Stimulated activated CD8-positive, alpha-beta memory T cell treated with anti-CD3 and anti-CD28 coated beads, Interleukin-15, amount 100 ng/mL, for 24 hours (primary cell): ENCODE measurements around the gene CISD1.

Experiments used
- DNase-seq: peaks from one replicate; pipeline ENCODE4 v3.0.0-alpha.2; 2020; ENCODE audit warnings: low read depth

Gene CISD1

DNA sequence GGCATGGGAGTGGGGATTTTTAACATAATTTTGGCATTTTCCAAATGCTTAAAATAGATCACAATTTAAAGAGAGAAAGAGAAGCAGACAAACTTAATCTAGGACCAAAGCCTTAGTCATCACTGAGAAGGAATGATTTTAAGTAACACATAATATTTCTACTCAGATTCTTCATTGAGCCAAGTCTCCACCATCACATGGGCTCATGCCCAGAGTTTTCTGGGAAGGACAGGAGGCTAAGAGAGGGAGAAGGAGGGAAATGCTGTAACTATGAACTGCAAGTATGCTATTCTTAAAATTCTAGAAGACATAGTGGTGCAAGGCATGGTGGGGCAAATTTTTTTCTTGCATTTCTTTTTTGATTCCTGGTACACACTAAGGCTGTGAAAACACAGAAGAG lies 42.1 kb downstream of the CISD1 start:
- no peak for DNase-seq

DNA sequence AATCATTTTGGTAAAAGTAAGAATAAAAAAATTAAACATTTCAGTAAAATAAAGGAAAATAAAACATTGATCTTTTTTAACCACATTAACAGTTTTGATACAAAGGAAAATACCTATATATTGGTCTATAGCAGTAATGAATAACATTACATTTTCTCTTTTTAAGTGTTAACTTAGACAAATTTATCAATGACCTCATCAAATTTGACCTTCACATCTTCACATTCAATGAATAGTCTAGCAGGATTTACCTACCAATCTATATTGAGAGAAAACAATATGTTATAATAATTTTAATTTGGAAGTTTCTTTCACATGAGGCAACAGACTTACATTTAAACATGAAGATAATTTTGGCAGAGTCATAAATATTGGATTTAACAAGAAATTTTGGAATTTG lies 47.9 kb downstream of the CISD1 start:
- no peak for DNase-seq

- no peak for DNase-seq
Measured at GRCh38 chr10:58318346-58318745, 49.4 kb downstream of the CISD1 start.

DNA sequence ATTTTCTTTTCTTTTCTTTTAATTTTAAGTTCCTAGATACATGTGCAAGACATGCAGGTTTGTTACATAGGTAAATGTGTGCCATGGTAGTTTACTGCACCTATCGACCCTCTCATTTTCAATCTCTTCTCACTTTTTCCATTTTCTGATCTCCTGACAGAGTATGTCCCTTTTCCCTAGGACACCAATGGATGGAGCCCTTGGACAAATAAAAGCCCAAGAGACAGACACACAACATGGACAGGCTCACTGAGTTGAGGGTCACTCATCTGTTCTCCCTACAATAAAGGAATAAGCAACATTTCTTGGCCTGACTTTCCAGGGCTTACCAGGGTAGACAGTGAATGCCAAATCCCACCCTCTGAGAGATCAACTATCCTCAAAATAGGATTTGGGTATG lies 50.6 kb downstream of the CISD1 start:
- DNase-seq: no peak

DNA sequence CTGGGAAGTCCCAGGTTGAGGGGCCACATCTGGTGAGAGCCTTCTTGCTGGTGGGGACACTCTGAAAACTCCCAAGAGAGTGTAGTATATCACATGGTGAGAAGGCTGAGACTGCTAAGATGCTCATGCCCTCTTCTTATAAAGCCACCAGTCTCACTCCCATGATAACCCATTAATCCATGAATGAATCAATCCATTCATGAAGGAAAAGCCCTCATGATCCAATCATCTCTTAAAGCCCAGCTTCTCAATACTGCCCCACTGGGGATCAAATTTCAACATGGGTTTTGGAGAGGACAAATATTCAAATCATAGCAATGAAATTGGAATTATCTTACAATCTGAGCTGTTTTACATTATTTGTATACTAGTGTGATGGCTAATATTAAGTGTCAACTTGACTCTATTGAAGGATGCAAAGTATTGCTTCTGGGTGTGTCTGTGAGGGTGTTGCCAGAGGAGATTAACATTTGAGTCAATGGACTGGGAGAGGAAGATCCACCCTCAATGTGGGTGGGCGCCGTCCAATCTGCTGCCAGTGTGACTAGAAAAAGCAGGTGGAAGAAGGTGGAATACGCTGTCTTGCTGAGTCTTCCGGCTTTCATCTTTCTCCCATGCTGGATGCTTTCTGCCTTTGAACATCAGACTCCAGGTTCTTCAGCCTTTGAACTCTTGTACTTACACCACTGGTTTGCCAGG lies 51.5 kb downstream of the CISD1 start:
- DNase-seq: no peak

GRCh38 chr10:58322072-58322834 lies 53.3 kb downstream of the CISD1 start:
- DNase-seq: no peak

DNA sequence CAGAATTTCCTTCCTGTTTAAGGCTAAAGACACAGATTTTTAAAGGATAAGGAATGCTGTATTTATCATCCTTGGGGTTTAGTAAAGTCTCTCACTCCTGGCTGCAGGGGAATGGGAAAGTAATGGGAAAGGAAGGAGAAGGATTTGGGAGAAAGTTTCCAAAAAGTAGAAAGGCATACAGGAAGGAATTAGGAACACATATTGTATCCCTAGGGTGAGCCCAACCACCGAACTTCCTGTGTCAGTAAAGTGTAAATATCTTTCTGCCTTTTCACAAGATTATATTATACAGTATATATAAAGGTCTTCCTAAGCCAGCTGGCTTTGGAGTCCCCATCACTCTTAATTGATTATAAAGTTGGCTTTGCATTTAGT lies 53.9 kb downstream of the CISD1 start:
- DNase-seq: no peak

DNA sequence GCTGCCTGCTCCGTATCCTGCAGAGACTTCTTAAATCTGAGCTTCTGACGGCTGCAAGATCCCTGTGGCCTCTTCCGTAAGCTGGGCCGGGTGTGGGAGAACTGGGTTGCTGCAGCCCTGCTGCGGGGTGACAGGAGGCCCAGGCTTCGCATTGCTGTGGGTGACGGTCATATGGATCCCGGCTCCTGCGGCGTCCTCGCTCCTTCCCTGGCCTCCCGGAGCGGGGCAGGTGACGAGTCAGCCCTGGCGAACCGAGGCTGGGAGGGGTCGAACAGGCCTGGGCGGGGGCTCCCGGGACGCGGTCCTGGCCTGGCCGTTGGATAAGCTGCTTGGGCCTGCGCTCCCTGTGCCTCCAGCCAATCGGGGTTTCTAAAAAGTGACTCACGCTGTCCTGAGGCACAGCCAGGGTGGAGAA lies 58.0 kb downstream of the CISD1 start:
- DNase-seq: no peak

GRCh38 chr10:58328233-58328632 lies 59.3 kb downstream of the CISD1 start:
- DNase-seq: no peak

GRCh38 chr10:58330431-58330830 lies 61.5 kb downstream of the CISD1 start:
- no peak for DNase-seq

DNA sequence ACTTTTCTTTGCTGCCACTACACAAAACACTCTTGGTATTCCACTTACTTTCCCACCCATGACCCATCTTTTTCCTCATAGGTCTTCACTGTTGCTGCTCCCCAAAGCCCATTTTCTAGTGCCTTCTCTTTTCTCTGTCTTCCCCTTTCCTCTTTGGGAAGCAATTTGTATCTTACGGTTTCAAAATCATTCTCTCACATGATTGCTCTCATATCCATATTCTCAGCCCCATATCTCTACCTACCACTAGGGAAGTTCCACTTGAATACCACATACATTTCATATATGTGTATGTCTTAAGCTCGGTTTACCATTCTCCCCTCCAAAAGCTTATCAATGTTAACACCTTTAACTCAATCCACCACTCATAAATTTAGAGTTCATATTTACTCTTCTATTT lies 62.7 kb downstream of the CISD1 start:
- no peak for DNase-seq

DNA sequence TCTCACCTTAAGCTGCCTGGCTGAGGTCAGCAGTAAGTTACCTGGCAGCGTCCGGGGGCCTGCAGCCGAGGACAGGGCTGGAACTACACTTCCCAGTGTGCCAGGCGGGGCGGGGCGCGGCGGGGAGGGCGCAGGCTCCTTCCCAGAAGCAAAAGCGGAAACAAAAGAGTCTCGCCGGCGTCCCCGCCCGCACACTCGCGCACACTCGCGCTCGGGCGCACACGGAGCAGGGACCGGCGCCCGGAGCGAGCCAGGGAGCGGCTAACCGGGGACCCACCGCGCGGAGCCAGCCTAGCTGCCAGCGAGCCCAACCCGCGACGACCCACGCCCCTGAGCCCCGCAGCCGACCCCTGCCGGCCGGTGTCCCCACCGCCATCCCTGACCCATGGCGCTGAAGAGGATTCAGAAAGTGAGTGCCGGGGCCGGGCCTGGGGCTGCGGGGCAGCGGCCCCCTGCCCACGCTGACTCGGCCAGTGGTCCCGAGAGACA lies 65.9 kb downstream of the CISD1 start, which contains the start of gene UBE2D1:
Gene UBE2D1 (plus strand): TSS at position 190 of the 489 bp plus-strand sequence. CDS start 196 bp downstream, at position 386.
- peak; percentile 59 for DNase-seq

DNA sequence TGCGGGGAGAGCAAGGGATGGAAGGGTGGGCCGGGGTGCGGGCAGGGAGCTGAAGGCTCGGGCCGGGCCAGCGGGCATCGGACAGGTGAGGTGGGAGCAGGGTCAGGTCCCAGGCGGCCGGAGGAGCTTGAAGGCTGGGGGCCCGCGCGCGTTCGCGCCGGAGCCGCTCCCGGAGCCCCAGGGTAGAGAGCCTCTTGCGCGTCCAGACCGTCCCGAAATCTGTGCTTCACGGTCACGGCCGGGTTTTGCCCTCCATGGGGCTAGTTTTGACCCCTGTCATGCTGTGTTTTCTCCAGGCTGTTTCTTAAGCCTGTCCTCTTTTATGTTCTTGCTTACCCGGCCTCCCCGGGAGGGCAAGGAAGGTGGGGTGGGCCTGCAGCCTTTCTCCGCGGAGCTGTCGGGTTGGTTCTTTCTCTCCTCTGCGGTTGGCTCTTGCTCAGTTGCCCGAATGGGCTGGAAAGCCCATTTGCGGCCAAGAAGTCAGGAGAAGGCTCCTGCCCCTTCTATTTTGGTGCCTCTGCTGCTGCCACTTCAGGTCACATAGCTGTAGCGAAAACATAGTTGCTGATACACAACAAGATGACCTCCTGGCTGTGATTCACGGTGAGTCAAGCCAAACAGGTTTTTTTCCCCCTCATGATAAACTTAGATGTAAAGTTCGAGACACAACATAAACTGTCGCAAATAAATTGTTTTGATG lies 66.5 kb downstream of the CISD1 start:
- no peak for DNase-seq

- no peak for DNase-seq
Measured at GRCh38 chr10:58336242-58336641, 67.3 kb downstream of the CISD1 start.
